A204.1 (cell line): ENCODE results near the gene PDCD6IP.
A peak's percentile ranks its signal among the peaks of the same experiment; 100 is the strongest.
"Not testable (repeated sequence)": the region's sequence is repeated elsewhere in the genome, so short reads cannot be mapped to it uniquely, and the experiment has no call there.

Experiments used
- FAIRE-seq: peaks from 2 replicates; lab custom pipeline; 2012; peaks lifted over from hg19 to GRCh38; lab: Jason Lieb, UNC

The PDCD6IP gene, protein sequence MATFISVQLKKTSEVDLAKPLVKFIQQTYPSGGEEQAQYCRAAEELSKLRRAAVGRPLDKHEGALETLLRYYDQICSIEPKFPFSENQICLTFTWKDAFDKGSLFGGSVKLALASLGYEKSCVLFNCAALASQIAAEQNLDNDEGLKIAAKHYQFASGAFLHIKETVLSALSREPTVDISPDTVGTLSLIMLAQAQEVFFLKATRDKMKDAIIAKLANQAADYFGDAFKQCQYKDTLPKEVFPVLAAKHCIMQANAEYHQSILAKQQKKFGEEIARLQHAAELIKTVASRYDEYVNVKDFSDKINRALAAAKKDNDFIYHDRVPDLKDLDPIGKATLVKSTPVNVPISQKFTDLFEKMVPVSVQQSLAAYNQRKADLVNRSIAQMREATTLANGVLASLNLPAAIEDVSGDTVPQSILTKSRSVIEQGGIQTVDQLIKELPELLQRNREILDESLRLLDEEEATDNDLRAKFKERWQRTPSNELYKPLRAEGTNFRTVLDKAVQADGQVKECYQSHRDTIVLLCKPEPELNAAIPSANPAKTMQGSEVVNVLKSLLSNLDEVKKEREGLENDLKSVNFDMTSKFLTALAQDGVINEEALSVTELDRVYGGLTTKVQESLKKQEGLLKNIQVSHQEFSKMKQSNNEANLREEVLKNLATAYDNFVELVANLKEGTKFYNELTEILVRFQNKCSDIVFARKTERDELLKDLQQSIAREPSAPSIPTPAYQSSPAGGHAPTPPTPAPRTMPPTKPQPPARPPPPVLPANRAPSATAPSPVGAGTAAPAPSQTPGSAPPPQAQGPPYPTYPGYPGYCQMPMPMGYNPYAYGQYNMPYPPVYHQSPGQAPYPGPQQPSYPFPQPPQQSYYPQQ

DNA sequence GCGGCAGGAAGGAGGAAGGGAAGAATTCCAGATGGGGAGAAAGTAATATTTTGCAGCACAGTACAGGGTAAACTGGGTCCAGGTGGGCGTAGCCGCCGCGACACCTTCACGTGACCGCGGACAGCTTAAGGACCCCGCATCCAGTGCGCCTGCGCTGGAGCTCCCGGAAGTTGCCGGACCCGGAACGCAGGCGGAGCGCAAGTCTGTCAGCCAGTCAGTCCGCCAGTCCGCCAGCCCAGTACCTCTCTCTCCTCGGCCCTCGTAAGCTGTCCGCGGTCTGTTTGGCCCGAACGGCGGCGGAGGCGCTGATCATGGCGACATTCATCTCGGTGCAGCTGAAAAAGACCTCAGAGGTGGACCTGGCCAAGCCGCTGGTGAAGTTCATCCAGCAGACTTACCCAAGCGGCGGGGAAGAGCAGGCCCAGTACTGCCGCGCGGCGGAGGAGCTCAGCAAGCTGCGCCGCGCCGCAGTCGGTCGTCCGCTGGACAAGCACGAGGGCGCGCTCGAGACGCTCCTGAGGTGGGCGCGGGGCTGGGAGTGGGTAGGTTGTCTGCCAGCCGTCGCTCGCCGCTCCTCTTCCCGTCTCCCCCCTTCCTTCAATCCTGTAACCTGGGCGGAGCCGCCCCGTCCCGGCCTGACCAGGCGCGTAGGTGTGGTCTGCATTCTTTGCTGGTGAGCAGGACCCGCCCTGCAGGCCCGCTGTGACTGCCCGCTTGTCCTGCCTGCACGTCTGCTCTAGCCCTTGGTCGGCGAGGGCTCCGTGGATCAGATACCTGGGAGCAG lies at the start of gene PDCD6IP:
PDCD6IP (plus strand) TSS at position 213 of the 784 bp plus-strand sequence; CDS start at position 312, 99 bp downstream.
- FAIRE-seq, result no peak

DNA sequence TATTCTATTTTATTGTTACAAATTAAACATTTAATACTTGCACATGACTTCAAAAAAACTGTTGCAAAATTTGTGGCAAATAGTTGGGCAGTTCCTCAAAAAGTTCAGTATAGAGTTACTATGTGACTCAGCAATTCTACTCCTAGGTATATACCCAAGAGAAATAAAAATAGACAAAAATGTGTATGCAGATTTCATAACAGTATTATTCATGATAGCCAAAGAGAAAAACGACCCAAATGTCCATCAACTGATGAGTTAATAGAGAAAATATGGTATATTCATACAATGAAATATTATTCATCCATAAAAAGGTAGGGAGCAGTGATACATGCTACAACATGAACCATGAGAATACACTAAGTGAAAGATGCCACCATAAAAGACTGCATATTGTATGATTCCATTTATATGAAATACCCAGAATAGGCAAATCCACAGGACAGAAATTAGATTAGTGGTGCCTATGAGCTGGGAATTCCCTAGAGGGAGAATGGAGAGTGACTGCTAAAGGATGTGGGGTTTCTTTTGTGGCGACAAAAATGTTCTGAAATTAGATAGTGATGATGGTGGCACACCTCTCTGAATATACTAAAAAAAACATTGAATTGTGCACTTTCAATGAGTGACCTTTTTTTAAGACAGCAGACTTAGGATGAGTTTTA lies 48.8 kb upstream of the PDCD6IP start:
- FAIRE-seq, result no peak

DNA sequence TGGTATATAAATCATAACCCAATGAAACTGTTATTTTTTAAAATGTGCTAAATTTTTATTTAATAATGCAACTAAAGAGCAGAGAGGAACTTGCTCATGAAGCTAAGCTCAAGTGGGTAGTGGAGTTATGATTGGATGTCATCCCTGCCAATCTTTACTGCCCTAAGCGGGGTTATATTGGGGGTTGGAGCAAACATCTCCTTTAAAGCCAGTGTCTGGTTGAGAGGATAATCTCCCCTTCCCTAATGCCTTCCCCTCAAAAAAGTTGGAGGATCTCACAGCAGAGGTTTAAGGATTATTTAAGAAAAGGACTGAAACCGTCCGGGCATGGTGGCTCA lies 48.2 kb upstream of the PDCD6IP start:
- FAIRE-seq, result no peak

DNA sequence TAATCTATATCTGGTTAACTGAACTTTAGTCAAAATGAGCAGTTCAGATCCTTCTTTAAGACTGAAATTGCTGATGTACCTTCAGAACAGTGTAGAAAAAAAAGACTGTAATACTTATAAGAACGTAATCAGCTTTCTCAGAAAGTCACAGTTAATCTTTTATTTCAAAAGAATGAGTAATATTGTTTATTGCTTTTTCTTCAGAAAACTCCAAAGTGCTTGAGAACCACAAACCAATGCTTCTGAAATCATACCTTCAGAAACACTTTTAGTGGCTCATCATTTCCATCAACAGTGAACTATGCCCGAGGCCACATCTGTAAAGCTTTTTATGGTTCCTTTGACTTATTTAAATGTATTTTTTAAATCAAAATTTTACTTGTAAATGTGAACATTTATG lies 47.1 kb upstream of the PDCD6IP start:
- no peak for FAIRE-seq

DNA sequence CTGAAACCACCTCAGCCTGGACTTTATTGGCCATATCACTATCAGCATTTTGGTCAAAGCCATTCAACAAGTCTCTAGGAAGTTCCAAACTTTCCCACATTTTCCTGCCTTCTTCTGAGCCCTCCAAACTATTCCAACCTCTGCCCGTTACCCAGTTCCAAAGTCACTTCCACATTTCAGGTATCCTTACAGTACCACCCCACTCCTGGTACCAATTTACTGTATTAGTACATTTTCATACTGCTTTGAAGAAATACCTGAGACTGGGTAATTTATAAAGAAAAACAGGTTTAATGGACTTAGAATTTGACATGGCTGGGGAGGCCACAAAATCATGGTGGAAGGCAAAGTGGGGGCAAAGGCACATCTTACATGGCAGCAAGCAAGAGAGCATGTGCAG lies 44.0 kb upstream of the PDCD6IP start:
- not testable (repeated sequence) for FAIRE-seq

DNA sequence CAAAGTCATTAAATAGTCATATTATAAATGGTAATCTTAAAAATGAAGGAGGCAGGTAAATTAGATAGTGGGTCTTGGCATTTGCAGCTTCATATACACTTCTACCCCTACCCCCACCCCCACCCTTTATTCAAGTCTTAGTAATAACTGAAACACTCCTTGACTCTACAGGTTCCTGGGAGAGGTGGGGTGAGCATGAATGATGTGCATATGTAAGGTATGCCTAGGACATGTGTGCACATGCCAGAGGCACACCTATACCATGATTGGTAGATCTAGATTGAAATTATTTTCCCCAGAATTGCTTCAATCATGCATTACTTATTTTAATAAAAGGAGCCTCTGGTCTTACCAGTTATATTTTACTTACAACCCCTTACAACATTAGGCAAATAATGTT lies 40.1 kb upstream of the PDCD6IP start:
- FAIRE-seq, result no peak

DNA sequence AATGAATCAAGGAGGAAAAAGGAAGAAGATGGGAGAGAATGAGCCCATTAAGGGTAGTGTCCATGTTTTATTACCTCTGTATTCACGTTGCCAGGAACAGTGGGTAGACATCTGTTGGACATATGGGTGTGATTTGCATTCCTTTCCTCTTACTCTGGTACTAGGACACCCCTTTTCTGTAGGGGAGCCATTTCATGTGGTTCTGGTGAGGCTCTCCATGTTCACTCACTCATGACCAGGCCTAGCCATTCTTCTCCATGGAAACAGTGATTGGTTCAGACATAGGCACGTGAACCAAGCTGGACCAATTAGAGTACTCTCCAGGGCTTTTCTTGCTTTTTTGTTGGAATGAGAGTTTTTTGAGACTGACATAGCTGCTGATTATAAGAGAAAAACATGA lies 39.6 kb upstream of the PDCD6IP start:
- no peak for FAIRE-seq

DNA sequence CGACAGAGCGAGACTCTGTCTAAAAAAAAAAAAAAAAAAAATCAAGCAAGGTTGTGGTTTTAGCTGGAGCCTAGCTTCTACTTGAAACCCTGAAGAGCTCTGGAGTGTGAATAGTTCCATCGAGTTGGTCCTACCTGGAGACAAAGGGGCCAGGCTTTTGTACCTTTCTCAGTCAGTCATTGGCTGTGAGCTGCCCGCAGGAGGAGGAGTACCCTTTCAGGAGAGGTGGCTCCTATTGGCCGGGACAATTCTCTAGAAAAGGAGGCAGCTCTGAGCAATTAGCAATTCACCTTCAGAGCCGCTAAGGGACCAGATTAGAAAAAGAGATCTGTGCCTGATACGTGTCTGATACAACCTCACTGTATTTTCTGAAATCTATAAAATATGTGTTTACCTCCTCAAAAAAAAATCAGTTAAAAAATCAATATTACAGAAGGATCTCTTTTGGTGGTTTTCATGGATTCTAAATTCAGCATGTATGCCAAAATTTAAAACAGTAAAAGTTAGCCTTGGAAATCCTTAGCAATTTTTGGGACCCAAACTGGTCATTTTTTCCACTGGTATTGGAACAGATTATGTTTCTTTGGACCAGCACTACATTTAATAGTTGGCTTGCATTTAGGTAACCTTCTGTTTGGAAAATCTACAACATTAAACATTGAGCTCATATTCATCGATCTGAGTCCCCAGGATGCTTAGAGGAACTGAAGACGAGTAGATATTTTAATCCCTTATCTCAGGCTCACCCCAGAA lies 29.7 kb upstream of the PDCD6IP start:
- no peak for FAIRE-seq

DNA sequence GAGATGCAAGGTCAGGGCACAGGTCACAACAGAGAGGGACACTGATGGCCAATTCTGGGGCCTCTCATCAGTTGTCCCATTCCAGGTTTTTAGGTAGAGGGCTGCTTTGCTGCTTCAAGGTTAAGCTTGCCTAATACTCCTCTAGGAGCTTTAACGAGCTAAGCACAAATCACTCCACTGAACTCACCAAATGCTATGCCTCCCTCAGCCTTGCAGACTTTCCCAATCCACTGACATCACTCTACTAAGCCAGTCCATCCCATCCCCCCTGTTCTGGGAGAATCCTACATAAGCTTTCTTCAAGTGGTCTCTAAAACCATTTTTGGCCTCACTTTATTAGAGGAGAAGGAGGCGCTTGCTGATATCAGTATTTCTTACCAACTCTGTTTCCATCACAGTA lies 24.8 kb upstream of the PDCD6IP start:
- FAIRE-seq, result no peak

DNA sequence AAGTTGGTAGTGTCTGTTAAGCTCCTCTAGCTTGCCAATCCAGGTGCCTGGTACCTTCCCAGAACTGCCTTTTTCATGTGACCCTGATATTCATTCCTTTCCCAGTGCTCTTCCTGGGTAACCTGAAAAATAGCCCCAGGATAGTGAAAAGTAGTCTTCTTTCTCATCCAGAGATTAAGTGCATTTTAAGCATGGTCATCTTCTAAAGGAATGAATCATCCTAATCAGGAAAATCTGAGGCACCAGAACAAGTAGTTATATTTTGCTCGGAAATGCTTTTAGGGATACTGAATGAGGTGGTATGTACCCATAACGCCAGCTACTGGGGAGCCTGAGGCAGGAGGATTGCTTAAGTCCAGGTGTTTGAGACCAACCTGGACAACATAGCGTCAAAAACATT lies 23.1 kb upstream of the PDCD6IP start:
- no peak for FAIRE-seq

DNA sequence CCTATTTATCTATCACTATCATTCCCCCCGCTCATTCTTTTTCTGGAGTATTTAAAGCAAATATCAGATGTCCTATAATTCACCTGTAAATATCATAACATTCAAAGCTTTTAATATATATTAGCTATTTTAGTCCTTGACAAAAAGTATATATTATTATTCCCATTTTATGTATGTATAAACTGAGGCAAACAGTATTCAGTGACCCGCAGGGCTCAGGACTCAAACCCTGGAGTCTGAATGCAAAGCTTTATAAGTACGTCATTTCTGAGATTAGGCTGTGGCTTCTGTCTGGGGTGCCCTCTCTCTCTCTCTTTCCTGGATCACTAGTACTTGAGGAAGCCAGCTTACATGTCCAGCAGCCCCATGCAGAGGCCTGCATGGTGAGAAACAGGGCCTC lies 20.4 kb upstream of the PDCD6IP start:
- FAIRE-seq, result no peak

DNA sequence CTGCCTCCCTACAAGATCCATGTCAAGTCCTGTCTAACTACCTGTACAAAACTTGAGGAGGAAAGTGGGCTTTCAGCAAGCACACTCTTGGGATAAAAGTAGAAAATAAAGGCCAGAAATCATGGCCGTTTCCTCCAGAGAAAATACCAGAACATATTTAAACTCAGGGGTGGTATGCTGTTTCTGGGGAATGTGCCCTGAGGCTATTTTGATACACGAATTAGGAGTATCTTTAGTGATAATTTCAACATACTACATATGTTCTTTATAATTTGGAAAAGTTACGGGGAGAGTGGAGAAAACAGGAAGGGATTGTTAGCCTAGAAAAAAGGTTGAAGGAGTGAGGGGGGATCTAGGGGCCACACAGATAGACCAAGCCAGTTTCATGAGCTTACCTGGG lies 18.7 kb upstream of the PDCD6IP start:
- FAIRE-seq, result no peak

DNA sequence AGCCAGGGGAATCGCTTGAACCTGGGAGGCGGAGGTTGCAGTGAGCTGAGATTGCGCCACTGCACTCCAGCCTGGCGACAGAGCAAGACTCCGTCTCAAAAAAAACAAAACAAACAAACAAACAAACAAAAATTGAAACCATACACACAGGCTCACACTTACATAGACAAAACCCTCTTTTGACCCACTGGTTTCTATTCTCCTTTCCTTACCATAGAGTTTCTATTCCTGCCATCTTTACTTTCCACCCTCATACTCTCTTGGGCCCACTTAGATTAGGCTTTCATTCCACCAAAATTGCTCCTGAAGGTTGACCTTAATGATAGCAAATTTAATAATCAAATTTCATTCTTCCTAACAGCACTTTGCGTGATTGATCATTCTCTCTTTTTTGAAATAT lies 17.0 kb upstream of the PDCD6IP start:
- not testable (repeated sequence) for FAIRE-seq

DNA sequence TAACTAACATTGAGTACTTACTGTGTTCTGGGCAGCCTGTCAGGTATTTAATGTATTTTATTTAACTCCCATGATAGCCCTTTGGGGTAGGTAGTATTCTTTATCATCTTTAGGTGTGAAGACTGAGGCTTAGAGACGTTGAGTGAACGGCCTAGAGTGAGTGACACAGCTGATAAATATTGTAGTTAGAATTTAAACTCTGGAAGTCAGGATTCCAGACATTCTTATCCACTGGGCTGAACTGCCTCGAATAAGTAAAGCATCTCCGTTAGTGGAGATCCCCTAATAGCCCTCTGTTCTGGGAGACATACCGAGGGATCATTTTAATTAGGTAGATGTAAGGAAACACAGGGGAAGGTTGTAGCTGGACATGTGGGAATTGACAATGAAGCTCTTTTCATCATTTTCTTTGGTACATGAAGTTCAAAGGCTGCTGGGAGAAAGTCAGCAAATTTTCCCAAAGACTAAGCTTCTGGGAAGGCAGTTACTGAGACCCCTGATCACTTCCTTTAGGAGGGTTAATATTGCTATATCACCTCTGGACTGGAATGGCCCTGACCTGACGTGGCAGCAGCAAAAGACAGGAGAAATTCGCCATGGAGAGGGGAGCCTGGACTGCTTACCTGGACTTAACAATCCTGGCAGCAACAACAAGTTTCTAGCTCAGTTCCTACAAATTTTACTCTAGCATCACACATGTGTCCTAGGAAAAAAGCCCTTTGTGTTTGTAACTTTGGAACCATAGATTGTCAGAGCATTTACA lies 11.7 kb upstream of the PDCD6IP start:
- no peak for FAIRE-seq

DNA sequence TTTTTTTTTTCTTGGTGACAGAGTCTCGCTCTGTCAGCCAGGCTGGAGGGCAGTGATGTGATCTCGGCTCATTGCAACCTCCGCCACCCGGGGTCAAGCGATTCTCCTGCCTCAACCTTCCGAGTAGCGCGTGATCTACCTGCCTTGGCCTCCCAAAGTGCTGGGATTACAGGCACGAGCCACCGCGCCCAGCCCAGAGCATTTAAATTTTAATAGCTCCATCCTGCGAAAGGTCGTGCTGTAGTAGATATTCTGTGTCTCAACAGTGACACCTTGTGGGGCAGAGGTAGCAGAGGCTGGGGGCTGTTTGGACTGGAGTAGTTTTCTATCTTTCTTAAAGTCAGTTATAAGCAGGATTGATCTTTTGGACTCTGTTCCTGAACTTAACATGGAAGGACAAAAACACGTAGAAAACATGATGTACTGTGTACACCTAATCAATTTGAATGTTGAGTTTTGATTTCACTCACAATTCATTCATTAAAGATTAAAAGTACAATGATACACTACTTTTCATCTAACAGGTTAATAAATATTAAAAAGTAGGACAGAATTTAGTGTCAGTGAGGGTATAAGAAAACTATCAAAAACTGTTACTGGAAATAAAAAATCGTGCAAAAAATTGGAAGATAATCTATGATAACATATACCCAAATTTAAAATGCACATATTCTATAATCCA lies 11.0 kb upstream of the PDCD6IP start:
- FAIRE-seq, result peak; percentile 64

DNA sequence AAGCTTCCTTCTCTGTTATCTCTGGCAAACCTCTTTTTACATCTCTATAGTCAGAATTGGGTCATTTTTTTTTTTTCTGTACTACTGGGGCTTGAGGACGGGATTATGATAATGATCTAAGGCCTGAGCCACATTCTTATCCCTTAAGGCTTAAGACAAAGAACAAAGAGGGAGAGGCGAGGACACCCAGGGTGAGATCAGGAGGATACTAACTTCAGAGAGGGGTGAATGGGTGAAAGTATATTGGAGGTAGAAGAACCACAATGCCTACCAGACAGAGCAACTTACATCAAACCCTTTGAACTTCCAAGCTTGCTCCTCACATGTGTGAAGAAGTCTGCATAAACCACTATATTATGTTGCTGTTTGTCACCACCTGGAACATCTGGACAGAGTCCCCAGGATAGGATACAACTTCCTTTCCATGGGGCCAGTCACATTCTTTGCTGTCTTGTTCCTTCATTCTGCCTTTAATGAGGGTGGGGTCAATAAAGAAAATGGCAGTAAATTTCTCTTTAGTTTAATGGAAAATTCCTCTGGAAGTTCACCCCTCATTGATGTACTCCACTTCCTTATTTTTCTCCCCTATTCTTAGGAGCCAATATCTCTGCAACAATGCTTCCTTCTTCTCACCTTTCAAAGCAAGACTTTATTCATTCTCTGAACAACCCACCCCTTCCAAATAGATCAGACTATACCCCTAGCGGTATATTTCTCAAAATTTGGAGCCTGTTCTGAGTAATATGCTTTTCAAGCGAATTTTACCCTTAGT lies 9.1 kb upstream of the PDCD6IP start:
- FAIRE-seq, result no peak

DNA sequence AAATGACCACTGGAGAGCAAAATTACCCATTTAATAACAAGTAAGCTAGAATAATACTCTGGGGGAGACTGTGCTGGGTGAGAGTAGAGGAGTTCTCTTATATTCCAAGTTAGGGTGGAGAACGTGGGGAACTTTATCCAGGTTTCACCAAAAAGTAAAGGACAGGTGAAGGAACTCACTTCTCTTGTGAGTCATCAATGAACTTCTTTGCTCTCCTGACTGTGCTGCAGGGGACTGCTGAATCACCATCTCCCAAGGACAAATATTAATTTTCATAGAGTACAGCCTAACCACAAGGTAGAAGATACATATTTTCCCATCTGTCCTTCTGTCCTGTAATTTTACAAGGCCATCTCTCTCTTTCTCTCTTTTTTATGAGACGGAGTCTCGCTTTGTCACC lies 8.3 kb upstream of the PDCD6IP start:
- FAIRE-seq, result no peak

DNA sequence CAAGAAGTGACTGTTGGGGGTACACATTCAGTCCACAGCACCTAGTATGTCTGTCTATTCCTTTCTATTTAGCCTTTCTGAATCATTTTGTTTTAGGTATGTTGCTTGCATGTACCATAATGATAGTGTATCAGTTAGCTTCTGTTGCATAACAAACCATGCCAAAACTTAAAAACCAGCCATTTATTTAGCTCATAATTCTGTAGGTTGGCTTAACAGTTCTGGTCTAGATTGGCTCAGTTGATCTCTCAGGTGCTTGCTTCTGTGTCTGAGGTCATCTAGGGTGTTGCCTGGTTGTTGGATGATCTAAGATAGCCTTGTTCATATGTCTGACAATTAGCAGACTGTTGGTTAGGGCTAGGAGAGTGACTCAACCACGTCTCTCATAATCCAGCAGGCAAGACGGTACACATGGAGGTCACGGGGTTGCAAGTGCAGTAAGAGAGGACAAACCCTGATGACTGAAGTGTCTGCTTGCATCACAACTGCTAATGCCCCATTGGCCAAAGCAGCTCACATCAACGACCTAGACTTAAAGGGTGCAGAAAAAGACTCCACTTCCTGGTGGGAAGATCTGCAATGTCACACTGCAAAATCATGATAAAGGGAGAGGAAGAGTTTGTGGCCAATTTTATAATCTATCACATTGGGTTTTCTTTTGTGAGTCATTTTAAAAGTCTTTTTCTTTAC lies 6.8 kb upstream of the PDCD6IP start:
- FAIRE-seq, result no peak
